GM19463 (cell line): ENCODE data around the gene UNC13C.

Experiments
- ATAC-seq: cut with Tn5 transposase; IDR thresholded peaks from one replicate; pipeline ENCODE4 v1.9.1; 2021; ENCODE audit warnings: mild to moderate bottlenecking, moderate library complexity; ENCODE audit not compliant: unreplicated experiment

The UNC13C gene

GRCh38 chr15:54608876-54609835, 630.9 kb downstream of the UNC13C start:
- ATAC-seq = no peak

DNA sequence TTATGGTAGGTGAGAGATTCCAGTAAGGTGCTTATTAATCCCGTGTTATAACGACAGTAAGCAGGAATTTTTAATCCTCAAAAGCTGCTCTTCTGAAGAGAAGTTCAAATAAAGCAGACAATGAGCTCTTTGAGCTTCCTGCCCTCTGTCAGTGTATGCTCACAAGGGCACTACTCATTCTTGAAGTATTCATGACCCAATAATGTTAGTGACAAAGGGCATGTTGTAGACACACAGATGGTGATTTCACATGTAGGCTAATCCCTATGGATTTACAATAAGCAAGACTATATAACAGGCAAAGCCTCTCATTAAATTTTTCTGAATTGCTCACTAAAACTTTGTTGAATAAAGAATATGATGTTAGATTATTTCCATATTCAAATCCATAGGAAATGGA, 639.9 kb downstream of the UNC13C start:
- ATAC-seq = no peak

DNA sequence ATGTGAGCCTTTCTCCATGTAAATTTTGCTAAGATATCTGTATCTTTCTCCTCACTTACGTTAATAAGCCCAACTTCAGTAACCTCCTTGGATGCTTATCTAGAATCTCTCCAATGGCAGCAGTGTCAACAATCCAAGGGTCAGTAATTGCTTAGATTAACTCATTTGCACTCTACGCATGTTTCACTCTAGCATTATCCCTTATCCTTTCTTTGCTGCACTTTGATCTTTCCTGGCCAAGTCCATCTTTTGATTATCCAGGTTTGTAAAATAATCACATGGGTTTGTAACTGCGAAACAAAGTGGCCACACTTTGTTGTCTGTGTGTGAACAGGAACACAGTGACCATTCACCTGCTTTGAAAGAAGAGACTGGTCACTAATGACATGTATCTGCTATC, 640.9 kb downstream of the UNC13C start:
- no peak for ATAC-seq

GRCh38 chr15:54620916-54621315, 642.7 kb downstream of the UNC13C start:
- ATAC-seq = no peak

GRCh38 chr15:54636147-54636546, 657.9 kb downstream of the UNC13C start:
- no peak for ATAC-seq

DNA sequence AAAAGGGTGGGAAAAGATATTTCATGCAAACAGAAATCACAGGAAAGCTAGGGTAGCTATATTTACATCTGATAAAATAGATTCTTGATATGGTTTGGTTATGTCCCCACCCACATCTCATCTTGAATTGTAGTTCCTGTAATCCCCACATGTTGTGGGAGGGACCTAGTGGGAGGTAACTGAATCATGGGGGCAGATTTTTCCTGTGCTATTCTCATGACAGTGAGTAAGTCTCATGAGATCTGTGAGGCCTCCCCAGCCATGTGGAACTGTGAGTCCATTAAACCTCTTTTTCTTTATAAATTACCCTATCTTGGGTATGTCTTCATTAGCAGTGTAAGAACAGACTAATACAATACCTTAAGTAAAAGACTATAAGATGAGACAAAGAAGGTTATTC, 660.4 kb downstream of the UNC13C start:
- no peak for ATAC-seq

- ATAC-seq = no peak
These were observed 662.6 kb downstream of the UNC13C start for GRCh38 chr15:54640873-54641272.

DNA sequence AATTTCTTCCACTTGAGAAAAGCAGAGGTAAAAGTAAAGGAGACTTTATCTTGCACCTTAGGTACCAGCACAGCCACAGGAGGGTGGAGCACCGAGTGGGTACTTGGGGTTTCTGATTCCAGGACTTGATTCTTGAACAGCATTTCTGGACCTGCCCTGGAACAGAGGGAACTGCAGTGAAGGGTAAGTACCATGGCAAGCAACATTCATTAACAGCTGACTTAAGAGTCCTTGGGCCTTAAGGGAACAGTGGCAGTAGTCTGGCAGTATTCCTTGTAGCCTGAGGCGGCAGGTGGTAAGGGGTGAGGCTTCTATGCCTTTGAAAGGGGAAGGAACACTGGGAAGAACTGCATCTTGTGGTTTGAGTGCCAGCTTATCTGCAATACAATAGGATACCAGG, 666.6 kb downstream of the UNC13C start:
- no peak for ATAC-seq

GRCh38 chr15:54659646-54660045, 681.4 kb downstream of the UNC13C start:
- no peak for ATAC-seq

DNA sequence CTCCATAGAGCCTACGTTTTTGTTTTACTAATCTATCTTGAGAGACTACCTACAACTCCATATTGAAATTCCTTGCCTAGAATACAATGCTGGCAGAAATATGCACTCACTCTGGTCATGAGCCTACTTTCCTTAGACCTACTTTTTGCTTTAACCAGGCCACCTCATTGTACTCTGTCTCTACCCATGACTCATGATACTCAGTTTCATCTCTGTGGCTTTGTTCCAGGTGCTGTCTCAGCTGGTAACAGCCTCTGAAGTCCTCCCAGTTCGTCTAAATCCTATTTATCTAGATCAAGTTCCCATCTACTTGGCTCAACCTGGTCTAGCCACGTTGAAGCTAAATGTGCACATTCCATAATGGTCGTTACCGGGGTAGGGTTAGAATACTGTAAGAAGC, 682.1 kb downstream of the UNC13C start:
- ATAC-seq = no peak

- ATAC-seq = no peak
These were observed 697.0 kb downstream of the UNC13C start for GRCh38 chr15:54675241-54675640.

GRCh38 chr15:54681584-54681983, 703.3 kb downstream of the UNC13C start:
- no peak for ATAC-seq
